Duodenal mucosa (tissue), 2 donors: ENCODE measurements around the gene ZDHHC19.
"Not testable (repeated sequence)": the region's sequence is repeated elsewhere in the genome, so short reads cannot be mapped to it uniquely, and the experiment has no call there.

Experiments used
- H3K27ac ChIP-seq: one replicate; pipeline ENCODE4 v1.7.0; 2013; ENCODE audit warnings: low read depth, low read length
- H3K27me3 ChIP-seq, 2 donors: one replicate each; pipeline ENCODE4 v1.7.0; 2013; ENCODE audit warnings: low read length in 2 of 2, control low read depth in 1 of 2; ENCODE audit not compliant: insufficient read depth in 2 of 2, control insufficient read depth in 1 of 2
- H3K36me3 ChIP-seq, 2 donors: one replicate each; pipeline ENCODE4 v1.7.0; 2013; ENCODE audit warnings: low read length in 2 of 2, control low read depth in 1 of 2; ENCODE audit not compliant: insufficient read depth in 2 of 2, control insufficient read depth in 1 of 2
- H3K4me1 ChIP-seq, 2 donors: one replicate each; pipeline ENCODE4 v1.7.0; 2013; ENCODE audit warnings: low read length in 2 of 2, control low read depth in 1 of 2; ENCODE audit not compliant: insufficient read depth in 2 of 2, control insufficient read depth in 1 of 2
- H3K4me3 ChIP-seq, 2 donors: one replicate each; pipeline ENCODE4 v1.7.0; 2013; ENCODE audit warnings: low read length in 2 of 2, low read depth in 1 of 2
- H3K9ac ChIP-seq, 2 donors: one replicate each; pipeline ENCODE4 v1.7.0; 2013; ENCODE audit warnings: low read length in 2 of 2, low read depth in 1 of 2
- H3K9me3 ChIP-seq, 2 donors: one replicate each; pipeline ENCODE4 v1.7.0; 2013; ENCODE audit warnings: low read length in 2 of 2, control low read depth in 1 of 2; ENCODE audit not compliant: control insufficient read depth in 1 of 2

ZDHHC19 gene, protein sequence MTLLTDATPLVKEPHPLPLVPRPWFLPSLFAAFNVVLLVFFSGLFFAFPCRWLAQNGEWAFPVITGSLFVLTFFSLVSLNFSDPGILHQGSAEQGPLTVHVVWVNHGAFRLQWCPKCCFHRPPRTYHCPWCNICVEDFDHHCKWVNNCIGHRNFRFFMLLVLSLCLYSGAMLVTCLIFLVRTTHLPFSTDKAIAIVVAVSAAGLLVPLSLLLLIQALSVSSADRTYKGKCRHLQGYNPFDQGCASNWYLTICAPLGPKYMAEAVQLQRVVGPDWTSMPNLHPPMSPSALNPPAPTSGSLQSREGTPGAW

GRCh38 chr3:196210673-196211556 is at the start of gene ZDHHC19:
Gene ZDHHC19 (minus strand): TSS chr3:196211400. CDS start chr3:196211315, 85 bp downstream.
- H3K27me3 ChIP-seq, result no peaks in the 10 kb centered on the region
- H3K36me3 ChIP-seq, result no peaks in the 10 kb centered on the region
- no peak within 1 kb of the TSS for H3K9ac ChIP-seq
- no peak within 1 kb of the TSS for H3K4me3 ChIP-seq
- H3K9me3 ChIP-seq, result no peaks in the 10 kb centered on the region
- H3K4me1 ChIP-seq, result peaks cover 5 to 13% of the 10 kb centered on the region in 2 donors
- no peak within 1 kb of the TSS for H3K27ac ChIP-seq

DNA sequence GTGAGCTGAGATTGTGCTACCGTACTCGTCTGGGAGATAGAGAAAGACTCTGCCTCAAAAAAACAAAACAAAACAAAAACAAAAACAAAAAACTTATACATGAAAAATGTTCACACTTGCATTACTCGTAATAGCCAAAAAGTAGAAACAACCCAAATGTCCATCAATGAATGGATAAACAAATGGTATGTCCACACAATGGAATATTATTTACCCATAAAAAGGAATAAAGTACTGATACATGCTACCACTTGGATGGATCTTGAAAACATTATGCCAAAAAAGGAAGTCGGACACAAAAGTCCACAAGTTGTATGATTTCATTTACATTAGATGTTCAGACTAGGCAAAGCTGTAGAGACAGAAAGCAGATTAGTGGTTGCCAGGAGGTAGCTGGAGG is 49.6 kb upstream of the ZDHHC19 start:
- Histone ChIP-seq H3K9ac (no peak overlapping the region), H3K27me3 (no peaks in the 10 kb centered on the region), H3K4me3 (no peak overlapping the region), H3K27ac (no peak overlapping the region), H3K4me1 (no peaks in the 10 kb centered on the region), H3K9me3 (no peaks in the 10 kb centered on the region), H3K36me3 (peaks cover 3 to 44% of the 10 kb centered on the region in 2 donors)

- no peak overlapping the region for H3K27ac ChIP-seq
- peaks cover under 1 to 36% of the 10 kb centered on the region in 2 donors for H3K36me3 ChIP-seq
- no peak overlapping the region for H3K4me3 ChIP-seq
- H3K4me1 ChIP-seq, result no peaks in the 10 kb centered on the region
- no peaks in the 10 kb centered on the region for H3K9me3 ChIP-seq
- no peaks in the 10 kb centered on the region for H3K27me3 ChIP-seq
- no peak overlapping the region for H3K9ac ChIP-seq
Observed at GRCh38 chr3:196255776-196256175, 44.6 kb upstream of the ZDHHC19 start.

DNA sequence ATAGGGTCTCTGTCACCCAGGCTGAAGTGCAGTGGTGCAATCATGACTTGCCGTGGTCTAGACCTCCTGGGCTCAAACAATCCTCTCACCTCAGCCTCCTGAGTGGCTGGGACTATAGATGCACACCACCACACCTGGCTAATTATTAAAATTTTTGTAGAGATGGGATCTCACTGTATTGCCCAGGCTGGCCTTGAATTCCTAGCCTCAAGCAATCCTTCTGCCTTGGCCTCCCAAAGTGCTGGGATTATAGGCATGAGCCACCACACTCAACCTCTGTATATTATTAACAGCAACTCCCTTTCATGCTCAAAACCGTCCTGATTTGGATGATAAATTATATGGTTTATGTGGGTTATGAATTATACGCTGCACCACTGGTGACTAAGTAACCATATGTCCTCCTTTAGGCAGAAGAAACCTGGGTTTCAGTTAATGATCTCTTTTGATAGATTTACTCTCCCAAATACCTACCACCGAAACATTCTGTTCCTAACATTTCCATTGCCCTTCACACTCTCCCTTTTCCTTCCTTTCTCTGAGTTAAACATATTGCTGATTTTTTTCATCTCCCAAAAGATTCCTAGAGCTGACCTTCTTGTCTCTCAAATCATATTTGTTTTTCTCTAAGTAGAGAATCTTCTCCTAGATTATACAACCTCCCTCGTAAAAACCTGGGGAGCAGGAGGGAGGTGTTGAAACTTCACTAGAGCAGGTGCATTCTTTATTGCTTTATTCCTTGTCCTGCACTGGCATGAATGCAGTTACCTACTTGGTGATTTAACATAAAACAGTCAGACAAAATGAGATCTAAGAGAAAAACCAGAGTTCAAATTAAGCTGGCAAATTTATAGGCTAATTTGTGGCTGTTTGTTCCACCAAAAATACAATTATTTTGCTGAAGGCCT is 43.4 kb upstream of the ZDHHC19 start:
- Histone ChIP-seq H3K9me3 (no peaks in the 10 kb centered on the region), H3K9ac (no peak overlapping the region), H3K27ac (no peak overlapping the region), H3K4me3 (no peak overlapping the region), H3K4me1 (no peaks in the 10 kb centered on the region), H3K36me3 (peaks cover 0 to 37% of the 10 kb centered on the region in 2 donors), H3K27me3 (no peaks in the 10 kb centered on the region)

GRCh38 chr3:196251918-196252317 is 40.7 kb upstream of the ZDHHC19 start:
- no peak overlapping the region for H3K27ac ChIP-seq
- no peak overlapping the region for H3K9ac ChIP-seq
- no peak overlapping the region for H3K4me3 ChIP-seq
- H3K36me3 ChIP-seq, result peaks cover 11 to 52% of the 10 kb centered on the region in 2 donors
- no peaks in the 10 kb centered on the region for H3K9me3 ChIP-seq
- no peaks in the 10 kb centered on the region for H3K4me1 ChIP-seq
- H3K27me3 ChIP-seq, result no peaks in the 10 kb centered on the region

- peaks cover 14 to 63% of the 10 kb centered on the region in 2 donors for H3K36me3 ChIP-seq
- H3K4me1 ChIP-seq, result no peaks in the 10 kb centered on the region
- no peak overlapping the region for H3K9ac ChIP-seq
- no peak overlapping the region for H3K27ac ChIP-seq
- H3K4me3 ChIP-seq, result no peak overlapping the region
- no peaks in the 10 kb centered on the region for H3K9me3 ChIP-seq
- no peaks in the 10 kb centered on the region for H3K27me3 ChIP-seq
Observed at GRCh38 chr3:196246612-196247308, 35.6 kb upstream of the ZDHHC19 start.

GRCh38 chr3:196244166-196244565 is 33.0 kb upstream of the ZDHHC19 start:
- H3K9ac ChIP-seq, H3K27ac ChIP-seq, H3K27me3 ChIP-seq, H3K9me3 ChIP-seq, H3K4me3 ChIP-seq, H3K4me1 ChIP-seq: not testable (repeated sequence)
- peaks cover 19 to 72% of the 10 kb centered on the region in 2 donors for H3K36me3 ChIP-seq

DNA sequence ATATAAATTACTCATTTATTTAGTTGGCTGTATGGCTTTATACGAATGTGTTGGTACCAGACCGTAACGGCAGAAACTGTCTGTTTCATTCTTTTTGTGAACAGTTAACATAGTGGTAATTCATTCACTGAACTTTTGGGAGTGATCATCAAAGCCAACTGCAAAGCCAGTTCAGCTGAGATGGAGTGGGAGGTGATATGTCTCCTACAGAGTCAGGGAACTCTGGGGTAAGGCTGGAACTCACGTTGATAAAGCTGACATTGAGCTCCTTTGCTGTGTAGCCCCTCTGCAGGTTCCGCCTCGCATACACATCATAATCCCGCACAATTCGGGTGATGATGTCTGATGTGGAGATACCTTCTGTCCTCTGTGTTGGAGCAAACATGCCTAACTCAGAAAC is 30.5 kb upstream of the ZDHHC19 start:
- Histone ChIP-seq H3K9me3 (no peaks in the 10 kb centered on the region), H3K4me1 (no peaks in the 10 kb centered on the region), H3K36me3 (peaks cover 29 to 75% of the 10 kb centered on the region in 2 donors), H3K27ac (no peak overlapping the region), H3K27me3 (no peaks in the 10 kb centered on the region), H3K4me3 (no peak overlapping the region), H3K9ac (no peak overlapping the region)

- Histone ChIP-seq H3K4me1 (no peaks in the 10 kb centered on the region), H3K9me3 (no peaks in the 10 kb centered on the region), H3K27ac (no peak overlapping the region), H3K4me3 (no peak overlapping the region), H3K27me3 (no peaks in the 10 kb centered on the region), H3K36me3 (peaks cover 29 to 73% of the 10 kb centered on the region in 2 donors), H3K9ac (no peak overlapping the region)
Observed at GRCh38 chr3:196240424-196240823, 29.2 kb upstream of the ZDHHC19 start.
